ENCODE results near the gene LBX2.

Gene LBX2, protein sequence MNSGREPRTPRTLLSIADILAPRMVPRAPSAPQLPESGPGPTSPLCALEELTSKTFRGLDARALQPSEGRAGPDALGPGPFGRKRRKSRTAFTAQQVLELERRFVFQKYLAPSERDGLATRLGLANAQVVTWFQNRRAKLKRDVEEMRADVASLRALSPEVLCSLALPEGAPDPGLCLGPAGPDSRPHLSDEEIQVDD

DNA sequence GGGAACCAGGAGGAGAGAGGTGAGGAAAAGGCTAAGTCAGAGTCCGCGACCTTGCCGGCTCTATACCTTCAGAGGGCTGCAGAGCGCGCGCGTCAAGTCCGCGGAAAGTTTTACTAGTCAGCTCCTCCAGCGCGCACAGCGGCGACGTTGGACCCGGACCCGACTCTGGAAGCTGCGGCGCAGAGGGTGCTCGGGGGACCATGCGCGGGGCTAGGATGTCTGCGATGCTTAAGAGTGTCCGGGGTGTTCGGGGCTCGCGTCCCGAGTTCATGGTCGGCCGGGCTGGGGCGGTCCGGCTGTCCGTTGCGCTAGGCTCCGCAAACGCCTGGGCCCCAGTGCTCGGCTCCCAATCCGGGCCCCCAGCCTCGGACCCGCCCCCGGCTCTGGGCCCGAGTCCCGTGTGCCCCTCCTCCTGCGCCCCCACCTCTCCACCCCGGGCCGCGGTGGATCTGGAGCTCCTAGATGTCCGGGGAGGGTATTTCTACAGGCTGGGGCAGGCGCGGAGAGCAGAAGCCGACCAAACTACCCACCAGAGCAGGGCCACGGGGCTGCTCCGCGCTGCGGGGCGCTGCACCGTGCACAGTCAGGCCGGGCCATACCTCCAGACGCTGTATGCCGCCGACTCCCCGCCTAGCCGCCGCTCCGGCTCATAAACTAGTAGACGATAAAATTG is at the start of gene LBX2:
Gene LBX2, minus strand, starts transcription at position 337 of the 673 bp plus-strand sequence. Its CDS starts 66 bp downstream, at position 271.
- no peak for DNase-seq

DNA sequence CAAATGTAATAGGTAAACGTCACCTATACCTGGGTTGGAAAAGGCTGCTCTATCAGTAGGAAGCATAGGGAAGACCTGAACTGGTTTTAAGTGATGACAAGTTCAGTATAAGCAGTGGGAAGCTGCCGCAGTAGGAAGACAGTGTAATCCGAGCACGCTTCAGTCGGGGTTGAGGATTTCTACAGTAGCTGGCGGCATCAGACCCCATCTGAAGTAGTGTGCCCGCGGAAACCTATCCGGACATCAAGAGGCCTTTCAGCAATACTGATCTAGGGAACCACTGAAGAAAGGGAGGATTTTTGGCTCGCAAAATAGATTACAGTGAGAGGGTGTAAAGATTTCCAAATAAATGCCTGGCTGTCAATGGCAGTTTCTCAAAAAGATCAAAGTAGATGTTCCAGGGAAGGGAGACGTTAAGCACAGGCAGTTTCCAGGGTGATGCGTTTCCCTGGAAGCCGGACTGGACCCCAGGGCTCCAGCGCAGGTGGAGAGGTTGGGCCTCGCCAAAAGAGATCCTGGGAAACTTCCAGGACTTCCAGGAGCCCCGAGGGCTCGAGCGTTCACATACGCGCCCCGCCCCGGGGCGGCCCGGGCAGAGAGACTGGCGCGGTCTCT is 49.0 kb upstream of the LBX2 start:
- DNase-seq: peak; percentile 53

GRCh38 chr2:74546004-74546403 is 46.6 kb upstream of the LBX2 start:
- DNase-seq: no peak

DNA sequence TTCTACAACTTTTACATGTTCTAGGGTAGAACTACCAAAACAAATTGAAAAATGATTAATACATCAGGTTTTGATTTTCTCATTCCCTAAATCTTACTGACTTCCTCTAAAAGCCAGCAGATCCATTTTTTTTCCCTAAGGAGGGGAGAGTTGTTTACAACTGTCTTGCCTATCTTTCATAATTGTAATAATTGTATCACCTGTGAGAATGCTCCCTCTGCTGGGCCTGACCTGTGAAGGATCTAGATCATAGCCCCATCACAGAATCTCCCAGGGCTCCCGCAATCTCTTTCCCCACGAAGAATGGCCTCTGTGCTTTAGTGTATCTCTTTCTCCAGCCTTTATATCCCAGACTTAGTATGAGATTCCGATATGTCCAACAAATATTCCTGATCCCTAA is 45.2 kb upstream of the LBX2 start:
- DNase-seq: peak; percentile 8

- no peak for DNase-seq
These were observed 43.6 kb upstream of the LBX2 start for GRCh38 chr2:74542978-74543377.

- no peak for DNase-seq
These were observed 40.9 kb upstream of the LBX2 start for GRCh38 chr2:74540291-74540690.

- DNase-seq: no peak
These were observed 39.5 kb upstream of the LBX2 start for GRCh38 chr2:74538881-74539339.

DNA sequence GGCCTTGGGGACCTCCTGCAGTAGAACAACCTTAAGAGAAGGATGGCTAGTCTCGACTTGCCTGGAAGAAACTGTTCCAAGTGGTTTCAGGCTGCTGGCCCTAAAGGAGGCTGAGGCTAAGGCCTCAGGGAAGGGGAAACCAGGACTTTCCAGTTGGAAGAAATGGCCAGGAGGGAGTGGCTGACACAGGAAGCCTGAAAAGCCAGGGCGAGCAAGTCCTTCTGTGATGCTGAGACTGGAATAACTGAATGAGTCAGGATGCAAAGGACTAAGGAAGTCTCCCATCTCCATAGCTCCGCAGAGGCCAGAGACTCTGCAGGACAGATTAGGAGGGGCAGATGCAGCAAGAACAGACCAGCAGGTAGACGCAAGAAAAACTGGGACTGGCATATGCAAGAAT is 37.7 kb upstream of the LBX2 start:
- no peak for DNase-seq

DNA sequence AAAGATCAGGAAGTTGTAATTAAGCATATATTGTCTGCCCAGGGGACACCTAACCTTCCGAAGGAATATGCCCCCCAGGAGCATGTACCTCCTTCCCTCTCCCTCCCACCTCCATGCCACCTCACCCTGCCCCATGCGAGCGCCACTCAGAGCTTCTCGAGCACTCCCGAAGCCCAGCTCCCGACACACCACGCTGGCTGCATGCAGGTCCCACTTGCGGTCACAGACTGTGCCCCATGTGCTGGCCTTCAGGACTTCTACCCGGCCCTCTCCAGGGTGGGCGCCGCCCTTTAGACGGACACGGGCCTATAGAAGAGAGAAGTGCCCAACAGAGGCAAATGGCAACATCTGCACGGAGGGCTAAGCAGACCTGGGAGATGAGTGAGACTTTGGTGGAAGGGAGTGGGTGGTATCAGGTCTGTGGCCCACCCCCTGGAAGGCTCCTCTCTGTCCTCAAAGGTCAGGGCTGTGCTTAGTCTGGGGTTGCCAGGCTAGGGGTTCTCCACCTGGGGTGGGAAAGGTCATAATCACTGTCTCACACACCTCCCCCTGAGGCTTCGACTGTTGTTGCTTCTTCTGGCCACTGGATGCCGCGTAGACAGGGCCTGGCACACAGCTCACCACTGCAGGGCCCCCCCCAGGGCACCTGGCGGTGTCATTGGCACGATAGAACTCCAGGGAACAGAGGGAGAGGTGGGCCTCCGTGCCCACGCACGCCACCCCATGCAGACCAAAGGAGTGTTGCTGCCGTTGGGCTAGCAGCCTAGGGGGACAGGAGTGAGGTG is 37.0 kb upstream of the LBX2 start:
- no peak for DNase-seq

GRCh38 chr2:74535440-74535965 is 36.1 kb upstream of the LBX2 start:
- DNase-seq: no peak

DNA sequence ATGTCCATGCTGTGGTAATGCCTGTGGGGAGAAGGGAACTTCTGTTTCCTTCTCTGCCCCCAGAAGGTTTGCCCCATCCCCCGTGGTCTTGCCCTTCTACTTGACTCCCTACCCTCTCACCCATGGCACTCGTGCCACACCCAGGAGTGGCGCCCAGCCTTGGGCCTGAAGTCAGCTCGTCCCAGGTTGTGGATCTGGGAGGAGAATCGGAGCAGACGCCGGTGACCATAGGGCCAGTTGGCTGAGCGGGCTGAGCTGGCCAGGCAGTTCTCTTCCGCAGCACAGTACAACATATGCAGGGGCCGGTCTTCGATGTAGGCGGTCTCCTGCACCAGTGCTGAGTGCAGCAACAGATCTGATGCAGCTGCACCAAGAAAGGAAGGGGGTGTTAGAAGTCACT is 35.0 kb upstream of the LBX2 start:
- DNase-seq: no peak

DNA sequence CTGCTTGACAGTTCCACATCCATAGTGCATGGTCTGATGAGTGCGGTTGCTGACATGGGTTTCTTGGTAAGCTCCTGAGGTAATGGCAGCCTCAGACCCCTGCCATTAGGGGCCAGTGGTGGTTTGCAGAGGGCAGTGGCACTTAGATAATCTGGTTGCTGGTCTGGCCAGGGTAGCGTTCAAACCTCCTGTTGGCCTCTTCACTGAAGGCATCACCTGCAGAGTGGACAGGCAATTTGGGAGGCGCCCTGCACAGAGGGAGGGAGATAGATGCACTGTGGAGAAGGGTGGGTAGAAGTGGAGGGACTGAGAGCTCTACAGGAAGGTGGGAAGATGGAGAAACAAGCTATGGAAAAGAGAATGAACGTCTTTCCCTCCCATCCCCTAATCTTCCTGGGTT is 34.1 kb upstream of the LBX2 start:
- no peak for DNase-seq

DNA sequence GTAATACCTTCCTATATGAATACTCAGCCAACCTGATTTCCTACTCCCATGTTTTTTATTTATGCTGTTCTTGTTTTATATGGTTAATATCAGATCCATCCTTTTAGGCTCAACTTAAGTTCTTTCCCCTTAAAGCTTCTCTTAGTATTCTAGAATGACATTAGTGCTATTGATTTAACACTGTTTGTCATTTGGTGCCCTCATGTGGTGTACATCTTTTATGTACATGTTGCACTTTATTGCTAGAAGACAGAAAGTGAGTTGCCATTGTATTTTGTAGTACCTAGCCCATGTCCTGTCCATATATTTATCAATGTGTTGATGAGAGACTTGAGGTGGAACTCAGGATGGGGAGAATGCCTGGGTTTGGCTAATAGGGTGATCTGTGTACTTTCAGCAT is 32.8 kb upstream of the LBX2 start:
- DNase-seq: peak; percentile 26

- no peak for DNase-seq
These were observed 32.3 kb upstream of the LBX2 start for GRCh38 chr2:74531666-74532065.

DNA sequence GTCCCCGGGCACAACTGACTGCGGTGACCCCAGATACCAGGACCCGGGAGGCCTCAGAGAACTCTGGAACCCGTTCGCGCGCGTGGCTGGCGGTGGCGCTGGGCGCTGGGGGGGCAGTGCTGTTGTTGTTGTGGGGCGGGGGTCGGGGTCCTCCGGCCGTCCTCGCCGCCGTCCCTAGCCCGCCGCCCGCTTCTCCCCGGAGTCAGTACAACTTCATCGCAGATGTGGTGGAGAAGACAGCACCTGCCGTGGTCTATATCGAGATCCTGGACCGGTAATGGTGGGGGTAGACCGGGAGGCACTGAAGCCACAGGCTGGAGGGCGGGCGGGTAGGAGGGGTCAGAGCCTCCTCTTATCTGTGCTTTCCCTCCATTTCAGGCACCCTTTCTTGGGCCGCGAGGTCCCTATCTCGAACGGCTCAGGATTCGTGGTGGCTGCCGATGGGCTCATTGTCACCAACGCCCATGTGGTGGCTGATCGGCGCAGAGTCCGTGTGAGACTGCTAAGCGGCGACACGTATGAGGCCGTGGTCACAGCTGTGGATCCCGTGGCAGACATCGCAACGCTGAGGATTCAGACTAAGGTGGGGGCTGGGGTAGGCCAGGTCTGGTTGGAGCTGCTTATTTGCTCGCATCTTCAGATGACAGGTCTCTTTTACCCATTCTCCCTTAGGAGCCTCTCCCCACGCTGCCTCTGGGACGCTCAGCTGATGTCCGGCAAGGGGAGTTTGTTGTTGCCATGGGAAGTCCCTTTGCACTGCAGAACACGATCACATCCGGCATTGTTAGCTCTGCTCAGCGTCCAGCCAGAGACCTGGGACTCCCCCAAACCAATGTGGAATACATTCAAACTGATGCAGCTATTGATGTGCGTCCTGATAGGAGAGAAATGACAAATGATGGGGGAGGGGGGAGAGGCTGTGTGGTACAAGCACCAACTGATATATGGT is 31.1 kb upstream of the LBX2 start:
- DNase-seq: peak; percentile 14

DNA sequence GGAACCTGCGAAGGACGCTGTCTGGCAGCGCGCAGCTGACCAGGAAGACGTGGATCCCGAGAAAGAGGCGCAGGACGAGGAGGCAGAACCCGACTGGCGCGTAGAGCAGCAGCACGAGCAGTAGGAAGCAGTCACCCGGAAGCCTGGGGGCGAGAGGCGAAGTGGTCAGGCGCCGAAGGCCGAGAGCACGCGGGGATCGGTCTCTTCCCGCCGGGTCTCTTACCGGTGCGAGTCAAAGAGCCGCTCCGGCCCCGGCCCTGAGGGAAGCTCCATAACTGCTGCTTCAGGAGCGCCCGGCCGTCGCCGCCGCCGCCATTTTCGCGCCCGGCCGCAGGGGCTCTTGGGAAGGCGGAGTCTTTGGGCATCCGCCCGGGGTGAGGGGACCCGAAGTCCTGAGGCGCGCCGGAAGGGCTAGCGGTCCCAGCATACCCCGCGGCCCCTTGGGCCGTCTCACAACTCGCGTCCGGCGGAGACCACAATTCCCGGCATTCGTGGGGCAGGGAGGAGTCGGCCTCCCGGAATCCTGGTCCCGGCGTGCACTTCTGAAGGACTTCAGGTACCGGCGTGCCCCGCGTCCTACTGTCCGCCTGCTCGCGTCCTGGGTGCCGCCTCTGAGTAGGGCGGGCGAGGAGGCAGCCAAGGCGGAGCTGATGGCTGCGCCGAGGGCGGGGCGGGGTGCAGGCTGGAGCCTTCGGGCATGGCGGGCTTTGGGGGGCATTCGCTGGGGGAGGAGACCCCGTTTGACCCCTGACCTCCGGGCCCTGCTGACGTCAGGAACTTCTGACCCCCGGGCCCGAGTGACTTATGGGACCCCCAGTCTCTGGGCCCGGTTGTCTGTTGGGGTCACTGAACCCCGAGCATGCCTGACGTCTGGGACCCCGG is 30.2 kb upstream of the LBX2 start, which contains the start of the genes AUP1 and HTRA2:
Gene AUP1, minus strand, starts transcription at position 350 of the 882 bp plus-strand sequence. Its CDS starts 77 bp downstream, at position 273.
Gene HTRA2, plus strand, starts transcription at position 577 of the 882 bp plus-strand sequence. Its CDS starts 74 bp downstream, at position 651.
- peak; percentile 98 for DNase-seq

GRCh38 chr2:74528600-74529356 is 29.4 kb upstream of the LBX2 start:
- DNase-seq: no peak

DNA sequence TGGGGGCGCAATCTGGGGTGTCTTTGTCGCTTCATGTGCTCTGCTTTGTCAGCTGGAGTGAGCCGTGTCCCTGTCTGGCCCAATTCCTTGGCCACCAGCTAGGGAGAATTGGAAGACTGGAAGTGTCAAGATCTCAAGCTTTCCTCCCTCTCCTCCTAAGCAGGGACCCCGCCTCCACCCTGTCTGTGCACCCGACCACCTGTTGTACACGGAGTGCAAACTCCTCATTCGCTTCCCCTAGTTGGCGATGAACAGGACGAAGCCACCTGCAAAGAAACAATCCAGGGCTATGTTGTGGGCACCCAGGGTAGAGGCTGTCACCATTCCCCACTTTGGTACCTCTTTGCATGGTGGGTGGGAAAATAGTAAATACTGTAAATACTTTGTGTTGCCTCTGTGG is 28.3 kb upstream of the LBX2 start:
- no peak for DNase-seq

DNA sequence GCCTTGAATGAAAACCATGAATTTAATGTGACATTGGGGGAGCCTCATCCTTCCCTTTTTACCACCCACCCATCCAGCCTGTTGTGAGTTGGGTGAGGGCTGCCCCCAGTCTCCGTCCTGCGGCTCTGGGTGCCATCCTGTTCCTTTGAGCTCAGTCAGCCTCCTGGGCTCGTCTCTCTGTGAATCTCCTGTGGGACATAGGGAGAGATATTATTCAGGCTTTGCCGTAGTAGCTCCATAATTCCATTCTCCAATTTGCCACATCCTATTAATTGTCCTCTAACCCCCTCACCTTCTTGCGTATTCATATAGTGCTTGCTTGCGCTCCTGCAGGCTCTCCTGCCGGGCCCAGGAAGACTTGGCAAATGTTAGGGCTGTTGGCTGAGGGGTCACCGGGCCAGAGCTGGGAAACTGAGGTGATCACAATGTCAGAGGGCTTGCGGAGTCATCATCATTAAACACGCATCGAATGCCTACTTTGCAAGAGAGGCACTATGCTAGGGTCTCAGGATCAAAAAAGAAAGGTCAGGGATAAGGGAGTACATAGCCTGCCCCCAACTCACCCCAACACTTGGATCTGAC is 27.3 kb upstream of the LBX2 start:
- DNase-seq: no peak

Data from NCI-H345 (cell line).